ENCODE data around the gene GJD4.

Gene GJD4

GRCh38 chr10:35584946-35585345 lies 20.2 kb upstream of the GJD4 start:
- ATAC-seq, result no peak
- TF ChIP-seq RARB (CRISPR knock-in tag; IDR thresholded peaks at IDR 0.05), result no peak
- TF ChIP-seq GLIS3 (CRISPR knock-in tag; IDR thresholded peaks at IDR 0.05), result no peak
- no peak for TF ChIP-seq BACH2 (CRISPR knock-in tag; IDR thresholded peaks at IDR 0.05; ENCODE audit: borderline replicate concordance)
- no peak for TF ChIP-seq ZNF70 (CRISPR knock-in tag; IDR thresholded peaks at IDR 0.05)
- no peak for TF ChIP-seq ZNF565 (CRISPR knock-in tag; conservative IDR thresholded peaks at IDR 0.05; ENCODE audit: low read depth)
- no peak for TF ChIP-seq ZFP3 (CRISPR knock-in tag; IDR thresholded peaks at IDR 0.05)
- no peak for TF ChIP-seq CREB5 (CRISPR knock-in tag; IDR thresholded peaks at IDR 0.05; ENCODE audit: low read depth)
- no peak for TF ChIP-seq TSHZ2 (CRISPR knock-in tag; IDR thresholded peaks at IDR 0.05)
- no peak for TF ChIP-seq OSR1 (CRISPR knock-in tag; IDR thresholded peaks at IDR 0.05)
- TF ChIP-seq CSRNP3 (CRISPR knock-in tag; IDR thresholded peaks at IDR 0.05), result no peak
- TF ChIP-seq PPARA (CRISPR knock-in tag; IDR thresholded peaks at IDR 0.05; ENCODE audit: borderline replicate concordance), result no peak
- no peak for TF ChIP-seq SNAI2 (CRISPR knock-in tag; IDR thresholded peaks at IDR 0.05)
- TF ChIP-seq POU6F1 (CRISPR knock-in tag; IDR thresholded peaks at IDR 0.05; ENCODE audit: borderline replicate concordance, low read depth), result no peak
- no peak for TF ChIP-seq ZNF8 (CRISPR knock-in tag; IDR thresholded peaks at IDR 0.05)
- no peak for TF ChIP-seq TCF4 (CRISPR knock-in tag; IDR thresholded peaks at IDR 0.05; ENCODE audit: borderline replicate concordance)
- TF ChIP-seq TOX (CRISPR knock-in tag; IDR thresholded peaks at IDR 0.05; ENCODE audit: borderline replicate concordance), result no peak
- TF ChIP-seq ESRRG (CRISPR knock-in tag; IDR thresholded peaks at IDR 0.05), result no peak
- no peak for TF ChIP-seq ZFP30 (CRISPR knock-in tag; IDR thresholded peaks at IDR 0.05)
- TF ChIP-seq ZC3H10 (CRISPR knock-in tag; IDR thresholded peaks at IDR 0.05), result no peak

- no peak for ATAC-seq
- TF ChIP-seq PPARA (CRISPR knock-in tag; IDR thresholded peaks at IDR 0.05; ENCODE audit: borderline replicate concordance) (no peak), CREB5 (CRISPR knock-in tag; IDR thresholded peaks at IDR 0.05; ENCODE audit: low read depth) (no peak), POU6F1 (CRISPR knock-in tag; IDR thresholded peaks at IDR 0.05; ENCODE audit: borderline replicate concordance, low read depth) (no peak), PATZ1 (CRISPR knock-in tag; IDR thresholded peaks at IDR 0.05; ENCODE audit: borderline replicate concordance) (no peak), ARNTL (CRISPR knock-in tag; IDR thresholded peaks at IDR 0.05; ENCODE audit: borderline replicate concordance, low read depth) (no peak), ZNF8 (CRISPR knock-in tag; IDR thresholded peaks at IDR 0.05) (no peak), TCF4 (CRISPR knock-in tag; IDR thresholded peaks at IDR 0.05; ENCODE audit: borderline replicate concordance) (no peak), TSHZ2 (CRISPR knock-in tag; IDR thresholded peaks at IDR 0.05) (no peak), ESRRG (CRISPR knock-in tag; IDR thresholded peaks at IDR 0.05) (no peak), CSRNP3 (CRISPR knock-in tag; IDR thresholded peaks at IDR 0.05) (no peak), GLIS3 (CRISPR knock-in tag; IDR thresholded peaks at IDR 0.05) (no peak), TOX (CRISPR knock-in tag; IDR thresholded peaks at IDR 0.05; ENCODE audit: borderline replicate concordance) (no peak), ZFP30 (CRISPR knock-in tag; IDR thresholded peaks at IDR 0.05) (no peak), ZFP3 (CRISPR knock-in tag; IDR thresholded peaks at IDR 0.05) (no peak), BACH2 (CRISPR knock-in tag; IDR thresholded peaks at IDR 0.05; ENCODE audit: borderline replicate concordance) (no peak)
Observed at GRCh38 chr10:35585356-35585755, 19.8 kb upstream of the GJD4 start.
